Measurements from ENCODE around the gene TRAF4.

TRAF4 gene

DNA sequence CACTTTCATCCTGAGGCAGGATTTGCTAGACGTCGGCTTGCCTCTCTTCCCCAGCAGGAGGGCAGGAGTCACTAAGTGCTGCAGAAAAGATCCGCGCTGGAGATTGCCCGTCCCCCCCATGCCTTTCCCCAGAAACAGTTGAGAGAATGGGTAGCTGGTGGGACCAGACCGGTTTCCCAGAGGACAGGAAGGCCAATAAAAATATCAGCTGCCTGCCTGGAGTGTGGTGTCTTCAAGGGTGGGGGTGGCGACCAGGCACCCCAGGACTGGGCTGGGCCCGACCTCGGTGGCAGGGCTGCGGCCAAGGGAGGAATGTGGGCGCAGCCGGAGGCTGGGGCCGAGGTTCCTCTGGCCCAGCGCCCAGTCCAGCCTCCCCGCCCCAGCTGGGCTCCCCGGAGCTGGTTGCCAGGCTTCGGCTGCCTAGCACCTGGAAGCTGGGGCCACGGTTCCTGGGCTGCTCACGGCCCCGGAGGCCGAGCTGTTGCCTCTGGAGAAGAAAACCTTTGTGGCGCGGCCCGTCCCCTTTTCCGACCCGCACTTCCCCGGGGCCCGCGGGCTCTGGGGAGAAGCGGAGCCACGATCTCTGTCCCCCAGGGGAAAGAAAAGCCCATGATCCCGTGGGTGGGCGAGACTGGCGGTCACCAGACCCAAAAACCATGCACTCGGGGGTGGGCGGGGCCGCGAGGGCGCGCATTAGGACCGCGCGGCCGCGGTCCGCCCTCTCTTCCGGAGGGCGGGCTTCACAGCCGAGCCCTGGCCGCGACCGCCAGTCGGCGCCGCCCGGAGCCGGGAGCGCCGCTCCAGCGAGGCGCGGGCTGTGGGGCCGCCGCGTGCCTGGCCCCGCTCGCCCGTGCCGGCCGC is at the start of gene TRAF4:
Gene TRAF4 (plus strand): TSS at position 769 of the 861 bp plus-strand sequence. CDS start 102 bp downstream, outside the sequence.
- Histone ChIP-seq H4K20me1 (ENCODE audit: insufficient read depth, low read length) (no peaks in the 10 kb centered on the region), H2AFZ (ENCODE audit: low read length) (peak within 1 kb of the TSS; percentile 32), H3K79me2 (ENCODE audit: low read length) (peaks cover 38% of the 10 kb centered on the region), H3F3A (ENCODE audit: insufficient read depth, low read length) (peaks cover 11% of the 10 kb centered on the region), H3K4me2 (ENCODE audit: low read depth, low read length) (peak within 1 kb of the TSS; percentile 90), H3K9ac (ENCODE audit: low read length) (peak within 1 kb of the TSS; percentile 73), H3K27ac (ENCODE audit: low read length) (peak within 1 kb of the TSS; percentile 64), H3K36me3 (replicated peaks; ENCODE audit: insufficient read depth, low read length) (no peaks in the 10 kb centered on the region), H3K4me1 (ENCODE audit: low read length) (peaks cover 25% of the 10 kb centered on the region), H3K27me3 (replicated peaks; ENCODE audit: insufficient read depth, low read length) (no peaks in the 10 kb centered on the region), H3K4me3 (ENCODE audit: low read length) (peak within 1 kb of the TSS; percentile 81), H3K9me2 (replicated peaks; ENCODE audit: insufficient read depth, low read length) (no peaks in the 10 kb centered on the region), H3K9me3 (replicated peaks; ENCODE audit: insufficient read depth, low read length) (no peaks in the 10 kb centered on the region)
- peak; percentile 87 for DNase-seq
- TF ChIP-seq EZH2phosphoT487 (IDR thresholded peaks at IDR 0.05; ENCODE audit: low read length) (no peak), EZH2 (optimal IDR thresholded peaks at IDR 0.05; ENCODE audit: low read depth, low read length) (no peak)
- TF ChIP-seq, protein P1, sequence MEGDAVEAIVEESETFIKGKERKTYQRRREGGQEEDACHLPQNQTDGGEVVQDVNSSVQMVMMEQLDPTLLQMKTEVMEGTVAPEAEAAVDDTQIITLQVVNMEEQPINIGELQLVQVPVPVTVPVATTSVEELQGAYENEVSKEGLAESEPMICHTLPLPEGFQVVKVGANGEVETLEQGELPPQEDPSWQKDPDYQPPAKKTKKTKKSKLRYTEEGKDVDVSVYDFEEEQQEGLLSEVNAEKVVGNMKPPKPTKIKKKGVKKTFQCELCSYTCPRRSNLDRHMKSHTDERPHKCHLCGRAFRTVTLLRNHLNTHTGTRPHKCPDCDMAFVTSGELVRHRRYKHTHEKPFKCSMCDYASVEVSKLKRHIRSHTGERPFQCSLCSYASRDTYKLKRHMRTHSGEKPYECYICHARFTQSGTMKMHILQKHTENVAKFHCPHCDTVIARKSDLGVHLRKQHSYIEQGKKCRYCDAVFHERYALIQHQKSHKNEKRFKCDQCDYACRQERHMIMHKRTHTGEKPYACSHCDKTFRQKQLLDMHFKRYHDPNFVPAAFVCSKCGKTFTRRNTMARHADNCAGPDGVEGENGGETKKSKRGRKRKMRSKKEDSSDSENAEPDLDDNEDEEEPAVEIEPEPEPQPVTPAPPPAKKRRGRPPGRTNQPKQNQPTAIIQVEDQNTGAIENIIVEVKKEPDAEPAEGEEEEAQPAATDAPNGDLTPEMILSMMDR (IDR thresholded peaks at IDR 0.05; ENCODE audit: low read length) = no peak

DNA sequence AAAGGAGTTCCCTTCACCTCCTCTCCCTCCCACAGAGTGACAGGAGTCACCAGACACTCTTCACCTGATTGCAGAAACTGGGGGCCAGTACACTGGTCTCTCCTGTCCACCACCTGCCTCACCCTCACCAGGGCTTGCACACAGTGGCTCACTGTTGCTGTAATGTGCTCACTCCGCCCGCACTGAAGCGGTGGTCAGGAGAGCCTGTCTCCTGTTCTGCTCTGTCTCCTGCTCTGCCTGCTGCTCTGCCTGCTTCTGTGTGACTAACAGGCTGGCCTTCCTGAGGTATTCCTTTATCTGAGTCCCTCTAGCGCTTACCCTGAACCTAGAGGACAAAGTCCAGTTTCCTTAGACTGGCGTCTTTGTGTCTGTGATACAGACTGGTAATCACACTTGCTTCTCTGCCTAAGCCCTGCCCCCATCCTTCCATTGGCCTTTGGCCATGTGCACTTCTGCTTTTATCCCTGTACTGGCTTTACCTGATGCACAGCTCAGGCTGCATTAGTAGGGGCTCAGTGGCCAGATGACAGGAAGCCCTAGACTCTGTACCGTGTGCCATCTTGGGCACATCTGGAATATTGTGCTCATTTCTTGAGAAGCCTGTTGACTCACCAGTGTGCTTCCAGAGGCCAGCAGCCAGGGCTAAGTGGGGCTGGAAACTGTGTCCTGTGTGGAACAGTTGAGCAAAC is 45.4 kb upstream of the TRAF4 start:
- Histone ChIP-seq H4K20me1 (ENCODE audit: insufficient read depth, low read length) (no peaks in the 10 kb centered on the region), H3K4me1 (ENCODE audit: low read length) (no peaks in the 10 kb centered on the region), H3K9me2 (replicated peaks; ENCODE audit: insufficient read depth, low read length) (no peaks in the 10 kb centered on the region), H3K9ac (ENCODE audit: low read length) (no peak overlapping the region), H3K4me2 (ENCODE audit: low read depth, low read length) (no peak overlapping the region), H3K9me3 (replicated peaks; ENCODE audit: insufficient read depth, low read length) (no peaks in the 10 kb centered on the region), H3K4me3 (ENCODE audit: low read length) (no peak overlapping the region), H3K79me2 (ENCODE audit: low read length) (no peaks in the 10 kb centered on the region), H3K36me3 (replicated peaks; ENCODE audit: insufficient read depth, low read length) (peaks cover 9% of the 10 kb centered on the region), H3K27me3 (replicated peaks; ENCODE audit: insufficient read depth, low read length) (no peaks in the 10 kb centered on the region), H3K27ac (ENCODE audit: low read length) (no peak overlapping the region), H3F3A (ENCODE audit: insufficient read depth, low read length) (no peaks in the 10 kb centered on the region), H2AFZ (ENCODE audit: low read length) (no peak overlapping the region)
- DNase-seq = no peak
- TF ChIP-seq, protein P1 (IDR thresholded peaks at IDR 0.05; ENCODE audit: low read length) = no peak
- no peak for TF ChIP-seq EZH2 (optimal IDR thresholded peaks at IDR 0.05; ENCODE audit: low read depth, low read length)
- no peak for TF ChIP-seq EZH2phosphoT487 (IDR thresholded peaks at IDR 0.05; ENCODE audit: low read length)

DNA sequence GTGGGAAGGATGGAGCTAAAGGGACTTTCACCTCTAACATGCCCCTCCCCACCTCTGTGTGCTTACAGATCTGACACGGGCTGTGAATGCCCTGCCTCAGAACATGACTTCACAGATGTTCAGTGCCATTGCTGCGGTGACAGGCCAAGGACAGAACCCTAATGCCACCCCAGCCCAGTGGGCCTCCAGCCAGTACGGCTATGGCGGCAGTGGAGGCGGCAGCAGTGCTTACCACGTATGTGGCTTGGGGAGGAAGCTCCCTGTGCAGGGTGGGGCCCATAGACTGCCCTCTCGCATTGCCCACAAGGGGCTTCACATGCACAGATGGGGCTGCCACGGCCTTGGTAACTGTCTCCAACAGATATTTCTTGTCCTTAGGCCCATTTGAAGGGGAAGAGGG is 43.5 kb upstream of the TRAF4 start:
- no peak overlapping the region for H3K9ac ChIP-seq (ENCODE audit: low read length)

More for the DNA sequence above, 43.5 kb upstream of the TRAF4 start:
- no peak overlapping the region for H2AFZ ChIP-seq (ENCODE audit: low read length)
- H3K4me3 ChIP-seq (ENCODE audit: low read length) = no peak overlapping the region
- H3K36me3 ChIP-seq (replicated peaks; ENCODE audit: insufficient read depth, low read length) = peaks cover 9% of the 10 kb centered on the region
- no peak for DNase-seq
- H4K20me1 ChIP-seq (ENCODE audit: insufficient read depth, low read length) = no peaks in the 10 kb centered on the region
- no peaks in the 10 kb centered on the region for H3K27me3 ChIP-seq (replicated peaks; ENCODE audit: insufficient read depth, low read length)
- no peaks in the 10 kb centered on the region for H3K9me2 ChIP-seq (replicated peaks; ENCODE audit: insufficient read depth, low read length)
- H3K4me1 ChIP-seq (ENCODE audit: low read length) = no peaks in the 10 kb centered on the region
- no peaks in the 10 kb centered on the region for H3K79me2 ChIP-seq (ENCODE audit: low read length)
- TF ChIP-seq EZH2 (optimal IDR thresholded peaks at IDR 0.05; ENCODE audit: low read depth, low read length) = no peak
- no peak for TF ChIP-seq EZH2phosphoT487 (IDR thresholded peaks at IDR 0.05; ENCODE audit: low read length)
- TF ChIP-seq, protein P1 (IDR thresholded peaks at IDR 0.05; ENCODE audit: low read length) = no peak
- H3F3A ChIP-seq (ENCODE audit: insufficient read depth, low read length) = no peaks in the 10 kb centered on the region
- H3K4me2 ChIP-seq (ENCODE audit: low read depth, low read length) = no peak overlapping the region
- no peaks in the 10 kb centered on the region for H3K9me3 ChIP-seq (replicated peaks; ENCODE audit: insufficient read depth, low read length)
- H3K27ac ChIP-seq (ENCODE audit: low read length) = no peak overlapping the region
